Measurements from ENCODE around the gene PLLP. TPM values are rescaled to one million over a fixed set of nuclear protein-coding genes. Genes with fewer than 3 reads are reported as not detected.
"Not testable (repeated sequence)": the region's sequence is repeated elsewhere in the genome, so short reads cannot be mapped to it uniquely, and the experiment has no call there.

PLLP gene
- total RNA-seq, 4 donors from 2014 or later: 3.6 to 10.7 (median 6.4) TPM

DNA sequence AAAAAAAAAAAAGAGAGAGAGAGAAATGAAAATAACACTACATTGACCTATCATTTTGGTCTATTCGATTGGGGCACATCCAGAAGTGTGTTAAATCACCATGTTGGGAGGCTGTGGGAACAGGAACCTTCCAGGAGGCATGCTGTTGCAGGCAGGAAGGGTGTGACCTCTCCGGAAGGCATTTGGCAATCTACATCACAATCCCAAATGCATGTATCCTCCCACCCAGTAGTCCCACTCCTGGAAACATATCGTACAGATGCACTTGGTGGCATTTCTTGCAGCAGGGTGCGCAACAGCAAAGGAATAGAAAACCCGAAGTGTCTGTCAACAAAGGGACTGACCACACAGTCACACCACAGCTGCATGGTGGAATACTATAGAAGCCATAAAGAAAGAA is 7.9 kb downstream of the PLLP start:
- Histone ChIP-seq H3K9me3 (no peaks in the 10 kb centered on the region), H3K4me1 (peaks cover 0 to 11% (median 4%) of the 10 kb centered on the region in 4 donors), H3K4me3 (no peak overlapping the region), H3K27ac (replicated peaks in 1 of 4) (no peak overlapping the region), H3K36me3 (no peaks in the 10 kb centered on the region), H3K27me3 (no peaks in the 10 kb centered on the region)
- WGBS: 52% methylated on average over 5 of the region's 5 CpGs
- TF ChIP-seq POLR2A (IDR thresholded peaks at IDR 0.05; ENCODE audit: low read depth) (no peak), POLR2AphosphoS5 (IDR thresholded peaks at IDR 0.05) (peak in 1 of 2 donors; percentile 12), EP300 (IDR thresholded peaks at IDR 0.05) (no peak)
- TF ChIP-seq, protein P1, sequence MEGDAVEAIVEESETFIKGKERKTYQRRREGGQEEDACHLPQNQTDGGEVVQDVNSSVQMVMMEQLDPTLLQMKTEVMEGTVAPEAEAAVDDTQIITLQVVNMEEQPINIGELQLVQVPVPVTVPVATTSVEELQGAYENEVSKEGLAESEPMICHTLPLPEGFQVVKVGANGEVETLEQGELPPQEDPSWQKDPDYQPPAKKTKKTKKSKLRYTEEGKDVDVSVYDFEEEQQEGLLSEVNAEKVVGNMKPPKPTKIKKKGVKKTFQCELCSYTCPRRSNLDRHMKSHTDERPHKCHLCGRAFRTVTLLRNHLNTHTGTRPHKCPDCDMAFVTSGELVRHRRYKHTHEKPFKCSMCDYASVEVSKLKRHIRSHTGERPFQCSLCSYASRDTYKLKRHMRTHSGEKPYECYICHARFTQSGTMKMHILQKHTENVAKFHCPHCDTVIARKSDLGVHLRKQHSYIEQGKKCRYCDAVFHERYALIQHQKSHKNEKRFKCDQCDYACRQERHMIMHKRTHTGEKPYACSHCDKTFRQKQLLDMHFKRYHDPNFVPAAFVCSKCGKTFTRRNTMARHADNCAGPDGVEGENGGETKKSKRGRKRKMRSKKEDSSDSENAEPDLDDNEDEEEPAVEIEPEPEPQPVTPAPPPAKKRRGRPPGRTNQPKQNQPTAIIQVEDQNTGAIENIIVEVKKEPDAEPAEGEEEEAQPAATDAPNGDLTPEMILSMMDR (IDR thresholded peaks at IDR 0.05): no peak
- no peak for DNase-seq (ENCODE audit: extremely low spot score)
- intact Hi-C loops (cut with DNase I): no loop called here

DNA sequence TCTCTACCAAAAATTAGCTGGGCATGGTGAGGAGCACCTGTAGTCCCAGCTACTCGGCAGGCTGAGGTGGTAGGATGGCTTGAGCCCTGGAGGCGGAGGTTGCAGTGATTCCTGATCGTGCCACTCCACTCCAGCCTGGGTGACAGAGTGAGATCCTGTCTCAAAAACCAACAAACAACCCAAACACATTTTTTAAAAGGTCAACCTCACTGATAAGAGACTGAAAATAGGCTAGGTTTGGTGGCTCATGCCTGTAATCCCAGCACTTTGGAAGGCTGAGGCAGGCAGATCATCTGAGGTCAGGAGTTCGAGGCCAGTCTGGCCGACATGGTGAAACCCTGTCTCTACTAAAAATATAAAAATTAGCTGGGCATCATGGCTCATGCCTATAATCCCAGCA is 8.5 kb downstream of the PLLP start:
- H3K27me3 ChIP-seq; H3K9me3 ChIP-seq; H3K27ac ChIP-seq (replicated peaks in 1 of 4); H3K4me3 ChIP-seq; intact Hi-C loops (cut with DNase I); H3K36me3 ChIP-seq; DNase-seq (ENCODE audit: extremely low spot score): not testable (repeated sequence)
- peaks cover 0 to 11% (median 4%) of the 10 kb centered on the region in 4 donors for H3K4me1 ChIP-seq
- WGBS: 62% methylated on average over 5 of the region's 5 CpGs

GRCh38 chr16:57273826-57274225 is 10.6 kb downstream of the PLLP start:
- Histone ChIP-seq H3K4me1 (peaks cover 0 to 11% (median 7%) of the 10 kb centered on the region in 4 donors), H3K27me3 (no peaks in the 10 kb centered on the region), H3K27ac (replicated peaks in 1 of 4) (no peak overlapping the region), H3K4me3 (no peak overlapping the region), H3K36me3 (no peaks in the 10 kb centered on the region), H3K9me3 (no peaks in the 10 kb centered on the region)
- WGBS: 94% methylated on average over 5 of the region's 5 CpGs
- no peak for DNase-seq (ENCODE audit: extremely low spot score)
- TF ChIP-seq EP300 (IDR thresholded peaks at IDR 0.05): no peak
- no peak for TF ChIP-seq POLR2A (IDR thresholded peaks at IDR 0.05; ENCODE audit: low read depth)
- TF ChIP-seq POLR2AphosphoS5 (IDR thresholded peaks at IDR 0.05): no peak
- intact Hi-C loops (cut with DNase I): no loop called here

DNA sequence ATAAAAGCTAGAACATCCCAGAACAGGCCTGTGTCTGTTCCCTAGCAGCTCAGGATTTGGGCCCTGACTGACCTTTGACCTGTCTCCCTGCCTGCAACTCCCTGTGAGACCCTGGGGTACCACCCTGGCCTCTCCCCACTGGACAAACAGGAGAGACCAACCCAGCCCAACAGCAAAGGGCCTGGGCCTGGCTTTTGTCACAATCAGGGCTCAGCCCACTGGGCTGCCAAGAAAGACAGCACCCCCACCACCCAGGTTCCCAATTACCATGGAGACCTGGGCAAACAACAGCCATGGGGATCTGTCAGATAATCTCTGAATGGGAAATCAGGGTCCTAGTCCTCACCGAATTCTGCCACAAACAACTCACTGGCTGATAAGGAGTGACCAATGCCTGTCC is 11.1 kb downstream of the PLLP start:
- no peak overlapping the region for H3K27ac ChIP-seq (replicated peaks in 1 of 4)
- H3K4me3 ChIP-seq: no peak overlapping the region
- TF ChIP-seq POLR2AphosphoS5 (IDR thresholded peaks at IDR 0.05): no peak
- intact Hi-C loops (cut with DNase I): no loop called here
- no peaks in the 10 kb centered on the region for H3K27me3 ChIP-seq
- H3K36me3 ChIP-seq: no peaks in the 10 kb centered on the region
- peaks cover 0 to 11% (median 7%) of the 10 kb centered on the region in 4 donors for H3K4me1 ChIP-seq
- no peak for DNase-seq (ENCODE audit: extremely low spot score)
- 71% methylated on average over 1 of the region's 1 CpG for WGBS
- no peaks in the 10 kb centered on the region for H3K9me3 ChIP-seq

GRCh38 chr16:57271867-57272495 is 12.5 kb downstream of the PLLP start:
- no peak for DNase-seq (ENCODE audit: extremely low spot score)
- H3K4me3 ChIP-seq: no peak overlapping the region
- intact Hi-C loops (cut with DNase I): no loop called here
- no peak overlapping the region for H3K27ac ChIP-seq (replicated peaks in 1 of 4)
- WGBS: 89% methylated on average over 5 of the region's 5 CpGs
- H3K27me3 ChIP-seq: no peaks in the 10 kb centered on the region
- no peaks in the 10 kb centered on the region for H3K9me3 ChIP-seq
- peaks cover 0 to 10% (median 9%) of the 10 kb centered on the region in 4 donors for H3K4me1 ChIP-seq
- H3K36me3 ChIP-seq: no peaks in the 10 kb centered on the region
- TF ChIP-seq EP300 (IDR thresholded peaks at IDR 0.05) (no peak), POLR2AphosphoS5 (IDR thresholded peaks at IDR 0.05) (no peak), POLR2A (IDR thresholded peaks at IDR 0.05; ENCODE audit: low read depth) (no peak)
- TF ChIP-seq, protein P1 (IDR thresholded peaks at IDR 0.05): no peak

DNA sequence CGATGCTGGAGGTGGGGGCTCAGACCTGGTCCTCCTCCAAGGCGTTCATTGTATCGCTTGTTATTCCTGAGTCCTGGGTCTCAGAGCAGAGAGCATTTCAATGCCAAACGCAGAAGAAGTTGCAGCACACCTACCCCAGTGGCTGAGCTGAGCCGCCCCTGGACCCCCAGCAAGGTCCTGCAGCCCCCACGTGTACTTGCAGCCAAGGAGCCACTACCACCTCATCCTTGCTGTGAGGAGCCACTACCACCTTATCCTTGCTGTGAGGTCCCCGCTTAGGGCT is 13.5 kb downstream of the PLLP start:
- H3K4me1 ChIP-seq: peaks cover 0 to 18% (median 11%) of the 10 kb centered on the region in 4 donors
- H3K27ac ChIP-seq (replicated peaks in 1 of 4): no peak overlapping the region
- no peaks in the 10 kb centered on the region for H3K27me3 ChIP-seq
- intact Hi-C loops (cut with DNase I): no loop called here
- H3K9me3 ChIP-seq: no peaks in the 10 kb centered on the region
- TF ChIP-seq EP300 (IDR thresholded peaks at IDR 0.05): no peak
- TF ChIP-seq, protein P1 (IDR thresholded peaks at IDR 0.05): no peak
- TF ChIP-seq POLR2A (IDR thresholded peaks at IDR 0.05; ENCODE audit: low read depth): no peak
- no peak for TF ChIP-seq POLR2AphosphoS5 (IDR thresholded peaks at IDR 0.05)
- H3K36me3 ChIP-seq: no peaks in the 10 kb centered on the region
- no peak overlapping the region for H3K4me3 ChIP-seq
- 92% methylated on average over 7 of the region's 7 CpGs for WGBS
- no peak for DNase-seq (ENCODE audit: extremely low spot score)

All from esophagus muscularis mucosa (tissue), 4 donors.